Heart left ventricle (tissue), 16 donors: ENCODE measurements around the gene BHLHA15. TPM values are rescaled to one million over a fixed set of nuclear protein-coding genes. Genes with fewer than 3 reads are reported as not detected.
A peak's percentile ranks its signal among the peaks of the same experiment; 100 is the strongest.

Experiments
- ATAC-seq, 4 donors: fragments of 200-7000 bp; cut with Tn5 transposase; one replicate each; pipeline ENCODE4 v1.9.1; 2020 to 2022; ENCODE audit warnings: moderate library complexity in 4 of 4, mild to moderate bottlenecking in 3 of 4, moderate number of reproducible peaks in 1 of 4
- DNase-seq, 5 donors: peaks; one replicate each; pipeline ENCODE4 v3.0.0-alpha.2; 2020
- H3K27ac ChIP-seq, 12 donors: fragments of 200-600 bp; sonication (generic) in 4 of 12; one replicate each; pipeline versions ENCODE4 v1.5.0 to v1.8.0; 2016 to 2022; ENCODE audit warnings: mild to moderate bottlenecking in 2 of 12
- H3K27me3 ChIP-seq, 9 donors: fragments of 200-600 bp; sonication (generic) in 2 of 9; one replicate each; pipeline versions ENCODE4 v1.5.1 to v1.8.0; 2016 to 2022; ENCODE audit warnings: mild to moderate bottlenecking in 3 of 9
- H3K36me3 ChIP-seq, 9 donors: fragments of 200-600 bp; sonication (generic) in 2 of 9; one replicate each; pipeline versions ENCODE4 v1.5.0 to v1.8.0; 2018 to 2022; ENCODE audit warnings: mild to moderate bottlenecking in 2 of 9
- H3K4me1 ChIP-seq, 12 donors: fragments of 200-600 bp; sonication (generic) in 4 of 12; one replicate each; pipeline versions ENCODE4 v1.5.0 to v1.8.0; 2016 to 2022; ENCODE audit warnings: mild to moderate bottlenecking in 3 of 12
- H3K4me3 ChIP-seq, 12 donors: fragments of 200-600 bp; sonication (generic) in 4 of 12; one replicate each; pipeline versions ENCODE4 v1.5.0 to v1.8.0; 2017 to 2022; ENCODE audit warnings: mild to moderate bottlenecking in 9 of 12, moderate library complexity in 4 of 12
- H3K9me3 ChIP-seq, 12 donors: fragments of 200-600 bp; sonication (generic) in 4 of 12; one replicate each; pipeline versions ENCODE4 v1.5.0 to v1.8.0; 2016 to 2022; ENCODE audit warnings: mild to moderate bottlenecking in 1 of 12
- POLR2A ChIP-seq, 2 donors: fragments of 450-650 bp; IDR thresholded peaks; one replicate each; pipeline ENCODE4 v1.6.1; 2017; ENCODE audit warnings: antibody characterized with exemption in 2 of 2, mild to moderate bottlenecking in 2 of 2, moderate library complexity in 2 of 2
- WGBS, 4 donors: extraction: QIAGEN DNeasy Blood & Tissue Kit in 2 of 4; methylation state at CpG; one replicate each; pipeline versions ENCODE4 v1.1.5 to v1.1.7; 2013 to 2018; 5-methylcytosine and 5-hydroxymethylcytosine counted together
- intact Hi-C, 10 donors: fragments of 100-400 bp; cut with DNase I; formaldehyde crosslinking; loops; one replicate each; pipeline versions ENCODE4 v1.11.1 to v1.14.2; 2022
- polyA plus RNA-seq, 2 donors: library from polyadenylated mRNA; stranded (reverse); fragments of 200-250 nt; gene quantifications; one replicate each; pipeline ENCODE4 v1.2.3, GENCODE V29; 2013
- total RNA-seq, 9 donors: library from RNA; depleted of rRNA in 2 of 9; stranded (reverse); fragments of >200 nt in 2 of 9; fragmentation: NEBNext Ultra II Directional in 3 of 9; extraction: Animal tissue kit (Norgen Biotek cat#: 25700) in 3 of 9; gene quantifications; one replicate each; pipeline versions ENCODE4 v1.1.0 to v1.2.4, GENCODE V29; 2016 to 2023
- TF ChIP-seq, protein P1 (sequence below), 12 donors: fragments of 200-600 bp; sonication (generic) in 4 of 12; IDR thresholded peaks; one replicate each; pipeline versions ENCODE4 v1.5.0 to v1.8.0; 2018 to 2022; ENCODE audit warnings: antibody characterized with exemption in 12 of 12, mild to moderate bottlenecking in 5 of 12
- donor health status: ischemic (EF 13 %, LVEDD 7.1; RV severe dilation, severe dysfunction).
- donor health status: healthy with polysubstance abuse.
- donor health status: DM: no; HTN: yes; CAD: no.
- donor health status: DM: no; HTN: no; CAD: no.
- donor health status: ischemic (EF 25% LVEDD 6.9; RV normal size, moderate dysfunction).
- donor health status: ischemic (EF 25% LVEDD 5.7; RV mildly dilated, moderate dysfunction).
- donor health status: healthy.
- donor health status: DM: yes; HTN: yes; CAD: no.
- donor health status: ischemic (EF 35%, LVEDD 5.7; RV mildly dilated, moderate dysfunction).
- donor health status: nonischemic (EF 11% LVEDD 7.7; RV severe dilation, severe dysfunction).
- donor health status: DM: yes; HTN: yes; CAD: no.
- donor health status: PGD.
- donor health status: ischemic (EF 29% LVEDD 5.4; RV normal size, mild dysfunction).
- donor health status: nonischemic (EF 23%, LVEDD 6.1; RV moderate dilation, normal function).

BHLHA15 gene
- total and polyA plus RNA-seq, 11 donors, result 0.26 to 1.3 (median 0.61) TPM; not detected in 8

DNA sequence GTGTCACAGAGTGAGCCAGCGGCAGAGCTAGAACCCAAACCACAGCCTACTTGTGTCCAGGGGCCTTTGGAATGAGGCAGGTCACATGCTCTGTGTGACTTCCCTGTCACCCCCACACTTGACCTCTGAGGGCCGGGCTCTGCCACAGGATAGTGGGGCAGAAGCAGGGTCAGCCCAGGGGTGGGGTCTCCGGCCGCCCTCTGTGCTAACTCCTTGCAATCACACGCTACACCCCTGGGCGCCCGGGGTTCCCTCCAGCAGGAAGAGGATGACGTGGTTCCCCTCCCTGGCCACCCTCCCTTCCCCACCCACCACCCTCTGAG lies 21.0 kb downstream of the BHLHA15 start:
- peaks cover 0 to 81% (median 41%) of the 10 kb centered on the region in 9 donors for H3K36me3 ChIP-seq
- no peak for ATAC-seq
- no peak overlapping the region for H3K27ac ChIP-seq
- TF ChIP-seq POLR2A (IDR thresholded peaks at IDR 0.05), result no peak
- TF ChIP-seq, protein P1, sequence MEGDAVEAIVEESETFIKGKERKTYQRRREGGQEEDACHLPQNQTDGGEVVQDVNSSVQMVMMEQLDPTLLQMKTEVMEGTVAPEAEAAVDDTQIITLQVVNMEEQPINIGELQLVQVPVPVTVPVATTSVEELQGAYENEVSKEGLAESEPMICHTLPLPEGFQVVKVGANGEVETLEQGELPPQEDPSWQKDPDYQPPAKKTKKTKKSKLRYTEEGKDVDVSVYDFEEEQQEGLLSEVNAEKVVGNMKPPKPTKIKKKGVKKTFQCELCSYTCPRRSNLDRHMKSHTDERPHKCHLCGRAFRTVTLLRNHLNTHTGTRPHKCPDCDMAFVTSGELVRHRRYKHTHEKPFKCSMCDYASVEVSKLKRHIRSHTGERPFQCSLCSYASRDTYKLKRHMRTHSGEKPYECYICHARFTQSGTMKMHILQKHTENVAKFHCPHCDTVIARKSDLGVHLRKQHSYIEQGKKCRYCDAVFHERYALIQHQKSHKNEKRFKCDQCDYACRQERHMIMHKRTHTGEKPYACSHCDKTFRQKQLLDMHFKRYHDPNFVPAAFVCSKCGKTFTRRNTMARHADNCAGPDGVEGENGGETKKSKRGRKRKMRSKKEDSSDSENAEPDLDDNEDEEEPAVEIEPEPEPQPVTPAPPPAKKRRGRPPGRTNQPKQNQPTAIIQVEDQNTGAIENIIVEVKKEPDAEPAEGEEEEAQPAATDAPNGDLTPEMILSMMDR (IDR thresholded peaks at IDR 0.05), result no peak
- no peaks in the 10 kb centered on the region for H3K9me3 ChIP-seq
- H3K4me1 ChIP-seq, result no peaks in the 10 kb centered on the region
- 92 to 100% (median 97%) methylated on average over 1 to 8 of the region's 8 CpGs for WGBS, 4 donors
- DNase-seq, result peak in 1 of 5 donors; percentile 42
- H3K27me3 ChIP-seq, result no peaks in the 10 kb centered on the region
- intact Hi-C loops, result no loop called here
- H3K4me3 ChIP-seq, result no peak overlapping the region

DNA sequence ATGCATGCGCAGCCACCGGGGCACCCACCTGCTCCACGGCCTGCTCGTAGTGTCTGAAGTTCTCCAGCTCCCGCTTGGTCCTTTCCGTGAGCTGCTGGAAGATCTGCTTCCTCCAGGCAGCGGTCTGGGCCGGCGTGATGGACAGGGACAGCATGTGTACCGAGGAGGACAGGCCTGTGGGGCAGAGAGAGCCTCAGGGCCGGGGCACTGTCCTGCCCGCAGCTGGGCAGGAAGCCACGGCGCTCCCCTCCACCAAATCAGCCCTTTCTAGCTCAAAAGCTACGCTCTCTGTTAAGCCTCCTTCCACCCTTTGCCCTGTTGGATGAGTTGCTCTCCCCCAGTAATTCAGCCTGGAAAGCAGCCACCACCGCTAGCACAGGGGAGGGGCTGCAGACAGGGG lies 21.6 kb downstream of the BHLHA15 start:
- Histone ChIP-seq H3K9me3 (no peaks in the 10 kb centered on the region), H3K4me1 (no peaks in the 10 kb centered on the region), H3K36me3 (peaks cover 0 to 81% (median 38%) of the 10 kb centered on the region in 9 donors), H3K4me3 (no peak overlapping the region), H3K27ac (no peak overlapping the region), H3K27me3 (no peaks in the 10 kb centered on the region)
- TF ChIP-seq POLR2A (IDR thresholded peaks at IDR 0.05), result no peak
- TF ChIP-seq, protein P1 (IDR thresholded peaks at IDR 0.05), result no peak
- intact Hi-C loops, result no loop called here
- peak in 1 of 5 donors; percentile 37 for DNase-seq
- no peak for ATAC-seq
- 93 to 96% (median 95%) methylated on average over 16 of the region's 16 CpGs for WGBS, 4 donors

DNA sequence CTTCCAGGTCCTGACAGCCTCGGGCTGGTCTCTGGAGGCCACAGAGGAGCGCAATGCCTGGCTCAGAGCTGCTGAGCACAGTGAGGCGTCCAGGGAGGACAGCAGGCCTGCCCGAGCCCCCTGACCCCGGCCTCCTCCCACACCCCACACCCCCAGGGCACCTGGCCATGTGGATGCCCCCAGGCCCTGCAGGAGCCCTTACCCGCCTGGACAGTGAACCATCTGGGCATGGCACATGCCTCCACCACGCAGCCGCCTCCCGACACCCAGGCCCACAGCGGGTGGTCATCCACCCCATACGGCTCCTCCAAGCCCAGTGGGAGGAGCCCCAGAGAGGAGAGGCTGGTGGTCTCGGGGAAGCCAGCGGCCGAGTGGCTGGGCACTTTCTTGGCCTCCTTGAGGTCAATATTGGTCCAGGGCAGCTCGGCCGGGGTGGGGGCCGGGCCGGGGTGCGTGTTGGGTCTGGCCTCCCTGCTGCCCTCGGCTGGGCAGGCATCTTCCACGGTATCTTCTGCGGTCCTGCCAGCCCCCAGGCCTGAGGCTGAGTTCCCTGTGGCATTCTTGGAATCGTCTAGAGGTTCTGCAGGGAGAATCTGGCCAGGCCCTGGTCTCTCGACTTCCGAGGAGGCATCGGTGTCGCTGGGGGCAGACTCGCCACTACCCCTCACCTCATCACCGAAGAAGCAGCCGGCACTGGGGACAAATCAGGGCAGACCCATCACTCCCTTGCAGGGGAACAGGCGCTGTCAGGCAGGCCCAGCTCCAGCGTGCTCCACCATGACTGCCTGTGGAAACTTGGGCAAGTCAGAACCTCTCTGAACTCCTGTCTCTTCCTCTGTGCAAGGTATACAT lies 22.2 kb downstream of the BHLHA15 start:
- intact Hi-C loops, result no loop called here
- ATAC-seq (no peak), DNase-seq (no peak)
- 92 to 95% (median 94%) methylated on average over 25 to 32 of the region's 32 CpGs for WGBS, 4 donors
- Histone ChIP-seq H3K4me3 (no peak overlapping the region), H3K9me3 (no peaks in the 10 kb centered on the region), H3K27ac (no peak overlapping the region), H3K4me1 (no peaks in the 10 kb centered on the region), H3K36me3 (peaks cover 0 to 81% (median 43%) of the 10 kb centered on the region in 9 donors), H3K27me3 (no peaks in the 10 kb centered on the region)
- TF ChIP-seq, protein P1 (IDR thresholded peaks at IDR 0.05), result no peak
- no peak for TF ChIP-seq POLR2A (IDR thresholded peaks at IDR 0.05)

DNA sequence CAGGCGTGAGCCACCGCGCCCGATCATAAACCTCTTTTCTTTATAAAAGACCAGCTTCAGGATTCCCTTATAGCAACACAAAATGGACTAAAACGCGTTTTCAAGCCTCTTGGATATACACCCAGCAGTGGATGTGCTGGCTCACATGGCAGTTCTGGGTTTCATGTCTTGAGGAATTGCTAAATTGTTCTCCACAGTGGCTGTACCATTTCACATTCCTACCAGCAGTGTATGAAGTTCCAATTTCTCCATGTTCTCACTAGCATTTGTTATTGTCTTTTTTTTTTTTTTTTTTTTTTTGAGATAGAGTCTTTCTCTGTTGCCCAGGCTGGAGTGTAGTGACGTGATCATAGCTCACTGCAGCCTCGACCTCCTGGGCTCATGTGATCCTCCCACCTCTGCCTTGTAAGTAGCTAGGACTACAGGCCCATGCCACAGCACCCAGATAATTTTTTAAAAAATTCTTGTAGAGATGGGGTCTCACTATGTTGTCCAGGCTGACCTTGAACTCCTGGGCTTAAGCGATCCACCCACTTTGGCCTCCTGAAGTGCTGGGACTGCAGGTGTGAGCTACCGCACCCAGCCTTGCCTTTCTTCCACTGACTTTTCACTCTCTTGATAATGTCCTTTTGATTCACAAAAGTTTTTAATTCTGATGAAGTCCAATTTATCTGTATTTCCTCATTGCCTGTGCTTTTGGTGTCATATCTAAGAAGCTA lies 23.3 kb downstream of the BHLHA15 start:
- Histone ChIP-seq H3K27ac (no peak overlapping the region), H3K27me3 (no peaks in the 10 kb centered on the region), H3K4me1 (no peaks in the 10 kb centered on the region), H3K36me3 (peaks cover 0 to 81% (median 55%) of the 10 kb centered on the region in 9 donors), H3K9me3 (no peaks in the 10 kb centered on the region), H3K4me3 (no peak overlapping the region)
- WGBS, 4 donors, result 96% methylated on average over 10 of the region's 10 CpGs
- intact Hi-C loops, result no loop called here
- TF ChIP-seq, protein P1 (IDR thresholded peaks at IDR 0.05), result no peak
- TF ChIP-seq POLR2A (IDR thresholded peaks at IDR 0.05), result no peak
- no peak for DNase-seq
- no peak for ATAC-seq
